HCT116 (cell line): ENCODE data around the gene CCDC92. TPM values are rescaled to one million over a fixed set of nuclear protein-coding genes. Genes with fewer than 3 reads are reported as not detected.

Experiments
- ATAC-seq: fragments of 200-7000 bp; cut with Tn5 transposase; 2 replicates; pipeline ENCODE4 v1.9.1; 2020; ENCODE audit warnings: mild to moderate bottlenecking, moderate library complexity
- BruUV-seq: library from RNA; stranded (reverse); fragments of 400-500 nt; replicated peaks from 2 replicates; lab custom pipeline; 2021; lab: Mats Ljungman, UMichigan
- CTCF ChIA-PET: fragments of 300-600 bp; sonication (Branson Sonifier 250); formaldehyde crosslinking; loops from one replicate; lab custom pipeline; 2021; ENCODE audit warnings: antibody characterized with exemption; lab: Charles Lee
- POLR2A ChIA-PET: fragments of 300-600, 350-600 bp; sonication (Branson Sonifier 250); formaldehyde crosslinking; loops from one replicate; lab custom pipeline; 2021; ENCODE audit warnings: antibody characterized with exemption; lab: Charles Lee
- RAD21 ChIA-PET, 2 experiments: fragments of 300-600 bp; sonication (Branson Sonifier 250); formaldehyde crosslinking; loops; one replicate each; lab custom pipeline; 2023; ENCODE audit warnings: low total read pairs in 2 of 2; ENCODE audit not compliant: uncharacterized antibody in 2 of 2, unreplicated experiment in 2 of 2, low non-redundant PET in 1 of 2; lab: Charles Lee
- DNase-seq: peaks from one replicate; pipeline ENCODE4 v3.0.0-alpha.2; 2010; ENCODE audit warnings: low read depth, low spot score
- H2AFZ ChIP-seq: fragments of 200-600 bp; shearing (Covaris generic), sonication (generic); 2 replicates; pipeline ENCODE4 v1.6.1; 2017; ENCODE audit warnings: low read depth, mixed run types, mixed read lengths, antibody characterized with exemption, low read length; ENCODE audit not compliant: poor library complexity, severe bottlenecking
- H3K27ac ChIP-seq: 2 replicates; pipeline ENCODE4 v1.5.1; 2012; ENCODE audit warnings: low read depth, low read length
- H3K27me3 ChIP-seq: fragments of 200-600 bp; sonication (generic); 2 replicates; pipeline ENCODE4 v1.6.1; 2016; ENCODE audit warnings: mixed run types, low read length, mixed read lengths; ENCODE audit not compliant: insufficient read depth
- H3K36me3 ChIP-seq, 2 experiments: fragments of 200-500 bp in 1 of 2; fragments of 200-600 bp in 1 of 2; sonication (Bioruptor generic) in 1 of 2; sonication (generic) in 1 of 2; 2 replicates each; pipeline versions ENCODE4 v1.5.1 to v1.6.1; 2014 to 2016; ENCODE audit warnings: low read length in 2 of 2, inconsistent platforms in 1 of 2, mixed read lengths in 1 of 2, mixed run types in 1 of 2; ENCODE audit not compliant: insufficient read depth in 2 of 2, control insufficient read depth in 1 of 2
- H3K4me1 ChIP-seq, 2 experiments: fragments of 200-600 bp in 1 of 2; sonication (generic) in 1 of 2; 2 replicates each; pipeline versions ENCODE4 v1.5.1 to v1.6.1; 2012 to 2017; ENCODE audit warnings: low read length in 2 of 2, inconsistent platforms in 1 of 2, mild to moderate bottlenecking in 1 of 2, mixed read lengths in 1 of 2, mixed run types in 1 of 2, moderate library complexity in 1 of 2; ENCODE audit not compliant: insufficient read depth in 2 of 2, control insufficient read depth in 1 of 2
- H3K4me2 ChIP-seq: fragments of 200-600 bp; sonication (generic); 2 replicates; pipeline ENCODE4 v1.6.1; 2017; ENCODE audit warnings: mixed run types, low read length, mixed read lengths
- H3K4me3 ChIP-seq, 2 experiments: fragments of 200-600 bp in 1 of 2; sonication (generic) in 1 of 2; replicated peaks in 1 of 2; 2 replicates each; pipeline ENCODE4 v1.5.1; 2011 to 2016; ENCODE audit warnings: low read length in 2 of 2, control low read depth in 1 of 2, low read depth in 1 of 2, mild to moderate bottlenecking in 1 of 2, mixed read lengths in 1 of 2, mixed run types in 1 of 2
- H3K79me2 ChIP-seq: fragments of 200-600 bp; sonication (generic); 2 replicates; pipeline ENCODE4 v1.6.1; 2017; ENCODE audit warnings: mild to moderate bottlenecking, mixed run types, low read length, moderate library complexity, mixed read lengths; ENCODE audit not compliant: insufficient read depth
- H3K9ac ChIP-seq: fragments of 200-600 bp; sonication (generic); 2 replicates; pipeline ENCODE4 v1.6.1; 2016; ENCODE audit warnings: low read length, mixed read lengths
- H3K9me2 ChIP-seq: fragments of 200-600 bp; sonication (generic), shearing (Covaris generic); 2 replicates; pipeline ENCODE4 v1.6.1; 2017; ENCODE audit warnings: mixed run types, mild to moderate bottlenecking, moderate library complexity; ENCODE audit not compliant: insufficient read depth
- H3K9me3 ChIP-seq, 2 experiments: fragments of 200-500 bp in 1 of 2; fragments of 200-600 bp in 1 of 2; sonication (Bioruptor generic) in 1 of 2; sonication (generic) in 1 of 2; 2 replicates each; pipeline ENCODE4 v1.6.1; 2014 to 2017; ENCODE audit warnings: low read length in 2 of 2, mixed read lengths in 2 of 2, inconsistent platforms in 1 of 2, low read depth in 1 of 2, mild to moderate bottlenecking in 1 of 2, mixed run types in 1 of 2, moderate library complexity in 1 of 2; ENCODE audit not compliant: control insufficient read depth in 1 of 2, insufficient read depth in 1 of 2
- H4K20me1 ChIP-seq: fragments of 200-600 bp; sonication (generic), shearing (Covaris generic); 2 replicates; pipeline ENCODE4 v1.6.1; 2017; ENCODE audit warnings: mixed run types, mild to moderate bottlenecking, moderate library complexity; ENCODE audit not compliant: insufficient read depth
- ZFX ChIP-seq: fragments of 450-650 bp; IDR thresholded peaks from 2 replicates; pipeline ENCODE4 v1.6.1; 2017
- intact Hi-C: fragments of 100-400 bp; cut with micrococcal nuclease; formaldehyde crosslinking; loops from 2 replicates; pipeline ENCODE4 v1.10.0; 2022
- total RNA-seq: library from RNA; stranded (reverse); gene quantifications from one replicate; pipeline ENCODE4 v1.2.1, GENCODE V29; 2021; ENCODE audit not compliant: unreplicated experiment
- TF ChIP-seq, protein P1 (sequence below): IDR thresholded peaks from 2 replicates; pipeline ENCODE4 v1.6.1; 2012
- TF ChIP-seq, protein P2 (sequence below), 3 experiments: fragments of 200-600 bp in 1 of 3; sonication (generic) in 1 of 3; IDR thresholded peaks in 2 of 3; conservative IDR thresholded peaks in 1 of 3; 2 replicates each; pipeline ENCODE4 v1.5.1; 2012 to 2017; ENCODE audit warnings: low read depth in 2 of 3, low read length in 2 of 3, antibody characterized with exemption in 1 of 3, borderline replicate concordance in 1 of 3, control low read depth in 1 of 3, mild to moderate bottlenecking in 1 of 3, mixed read lengths in 1 of 3, mixed run types in 1 of 3, moderate library complexity in 1 of 3; ENCODE audit not compliant: insufficient read depth in 1 of 3
- TF ChIP-seq, protein P3 (sequence below): IDR thresholded peaks from 2 replicates; pipeline ENCODE4 v1.6.1; 2012

Gene CCDC92
- total RNA-seq, 1 experiment from 2014 or later, result 9.7 TPM

DNA sequence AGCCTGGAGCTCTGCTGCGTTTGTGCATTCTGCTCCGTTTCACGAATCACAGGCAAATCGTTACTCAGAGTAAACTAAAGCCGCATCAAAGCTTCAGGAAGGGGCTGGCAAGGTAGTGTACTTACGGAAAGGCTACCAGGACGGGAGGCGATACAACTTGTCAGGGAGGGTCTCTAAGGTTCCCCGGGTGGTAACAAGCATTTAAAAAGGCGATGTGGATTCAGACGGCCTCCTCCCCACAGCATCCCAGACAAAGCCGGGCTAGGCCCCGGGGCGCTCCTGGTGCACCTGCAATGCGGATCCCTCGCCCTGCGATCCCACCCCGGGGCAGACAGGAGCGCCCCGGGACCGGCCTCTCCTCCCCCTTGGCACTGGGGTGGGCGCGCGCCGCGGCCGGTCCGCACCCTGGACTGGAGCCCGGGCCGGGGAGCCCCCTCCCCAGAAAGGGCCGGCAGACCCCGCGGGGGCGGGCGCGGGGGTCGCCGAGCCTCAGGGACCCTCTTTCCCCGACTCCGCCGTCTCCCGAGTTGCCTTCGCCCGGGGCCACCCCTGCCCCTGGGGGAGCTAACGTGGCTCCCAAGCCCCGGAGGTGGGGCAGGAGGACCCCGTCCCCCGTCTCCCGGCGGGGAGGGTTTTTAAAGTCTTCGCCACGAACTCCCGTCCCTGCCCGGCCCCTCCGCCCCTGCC, 718 bp downstream of the CCDC92 start:
- peak; percentile 15; the same call in 1 of the 2 replicates for ATAC-seq
- ChIA-PET CTCF (interaction anchor here (0.7 kb wide), 1 partner anchor 67 kb away, joined by 3 read pairs; no protein-coding TSS in a partner anchor), RAD21 (no interaction called here), POLR2A (interaction anchor here (0.6 kb wide), 1 partner anchor 50 kb away, joined by 5 read pairs; no protein-coding TSS in a partner anchor)
- H3K9me2 ChIP-seq, result no peaks in the 10 kb centered on the region
- peak overlapping the region; percentile 70 for H3K27ac ChIP-seq
- H3K79me2 ChIP-seq, result peaks cover 29% of the 10 kb centered on the region
- H4K20me1 ChIP-seq, result no peaks in the 10 kb centered on the region
- no peaks in the 10 kb centered on the region for H3K27me3 ChIP-seq
- BruUV-seq, result no TSS peak
- H3K36me3 ChIP-seq, result peaks cover 6 to 10% of the 10 kb centered on the region in 2 experiments; a peak in 2 of 4 replicates
- H3K9ac ChIP-seq, result peak overlapping the region; percentile 55
- no peaks in the 10 kb centered on the region for H3K9me3 ChIP-seq
- intact Hi-C loops, result loop anchor here (5.0 kb wide), 1 partner anchor 340 kb away; the partner anchor contains the start of genes EIF2B1 and GTF2H3
- peak overlapping the region; percentile 84 for H3K4me2 ChIP-seq
- peak overlapping the region; percentile 65 to 68 for H3K4me3 ChIP-seq
- TF ChIP-seq, protein P1, sequence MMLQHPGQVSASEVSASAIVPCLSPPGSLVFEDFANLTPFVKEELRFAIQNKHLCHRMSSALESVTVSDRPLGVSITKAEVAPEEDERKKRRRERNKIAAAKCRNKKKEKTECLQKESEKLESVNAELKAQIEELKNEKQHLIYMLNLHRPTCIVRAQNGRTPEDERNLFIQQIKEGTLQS, result no peak
- TF ChIP-seq, protein P2, sequence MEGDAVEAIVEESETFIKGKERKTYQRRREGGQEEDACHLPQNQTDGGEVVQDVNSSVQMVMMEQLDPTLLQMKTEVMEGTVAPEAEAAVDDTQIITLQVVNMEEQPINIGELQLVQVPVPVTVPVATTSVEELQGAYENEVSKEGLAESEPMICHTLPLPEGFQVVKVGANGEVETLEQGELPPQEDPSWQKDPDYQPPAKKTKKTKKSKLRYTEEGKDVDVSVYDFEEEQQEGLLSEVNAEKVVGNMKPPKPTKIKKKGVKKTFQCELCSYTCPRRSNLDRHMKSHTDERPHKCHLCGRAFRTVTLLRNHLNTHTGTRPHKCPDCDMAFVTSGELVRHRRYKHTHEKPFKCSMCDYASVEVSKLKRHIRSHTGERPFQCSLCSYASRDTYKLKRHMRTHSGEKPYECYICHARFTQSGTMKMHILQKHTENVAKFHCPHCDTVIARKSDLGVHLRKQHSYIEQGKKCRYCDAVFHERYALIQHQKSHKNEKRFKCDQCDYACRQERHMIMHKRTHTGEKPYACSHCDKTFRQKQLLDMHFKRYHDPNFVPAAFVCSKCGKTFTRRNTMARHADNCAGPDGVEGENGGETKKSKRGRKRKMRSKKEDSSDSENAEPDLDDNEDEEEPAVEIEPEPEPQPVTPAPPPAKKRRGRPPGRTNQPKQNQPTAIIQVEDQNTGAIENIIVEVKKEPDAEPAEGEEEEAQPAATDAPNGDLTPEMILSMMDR (IDR thresholded peaks at IDR 0.05 in 2 of 3, conservative IDR thresholded peaks at IDR 0.05 in 1 of 3; ENCODE audit: borderline replicate concordance in 1 of 3, insufficient read depth in 1 of 3, low read depth in 2 of 3, low read length in 2 of 3), result no peak
- TF ChIP-seq, protein P3, sequence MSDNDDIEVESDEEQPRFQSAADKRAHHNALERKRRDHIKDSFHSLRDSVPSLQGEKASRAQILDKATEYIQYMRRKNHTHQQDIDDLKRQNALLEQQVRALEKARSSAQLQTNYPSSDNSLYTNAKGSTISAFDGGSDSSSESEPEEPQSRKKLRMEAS, result no peak
- TF ChIP-seq ZFX, result 0 out of 2 replicates have a peak, but pooled peaks have one; percentile 35
- TF ChIP-seq, all 23 proteins: peak for 1
- Histone ChIP-seq H3K4me1 (peaks cover 10 to 15% of the 10 kb centered on the region in 2 experiments; a peak in 3 of 4 replicates), H2AFZ (no peak overlapping the region)
- DNase-seq, result no peak
